HG03139 (cell line): ENCODE measurements around the gene USP10.

Experiments used
- ATAC-seq: cut with Tn5 transposase; IDR thresholded peaks from one replicate; pipeline ENCODE4 v1.9.1; 2021; ENCODE audit not compliant: unreplicated experiment

Gene USP10

GRCh38 chr16:84768808-84769197, 69.0 kb downstream of the USP10 start:
- ATAC-seq: no peak

GRCh38 chr16:84769416-84769815, 69.6 kb downstream of the USP10 start:
- ATAC-seq: no peak

- no peak for ATAC-seq
Observed at GRCh38 chr16:84773312-84773711, 73.5 kb downstream of the USP10 start.

- no peak for ATAC-seq
Observed at GRCh38 chr16:84774810-84775209, 75.0 kb downstream of the USP10 start.

- no peak for ATAC-seq
Observed at GRCh38 chr16:84775262-84775810, 75.5 kb downstream of the USP10 start.

GRCh38 chr16:84777435-84777834, 77.6 kb downstream of the USP10 start:
- no peak for ATAC-seq

- no peak for ATAC-seq
Observed at GRCh38 chr16:84778720-84779119, 78.9 kb downstream of the USP10 start.

- no peak for ATAC-seq
Observed at GRCh38 chr16:84780063-84780462, 80.3 kb downstream of the USP10 start.

GRCh38 chr16:84780544-84781376, 81.0 kb downstream of the USP10 start:
- no peak for ATAC-seq

GRCh38 chr16:84782846-84783245, 83.0 kb downstream of the USP10 start:
- no peak for ATAC-seq

GRCh38 chr16:84785843-84786581, 86.2 kb downstream of the USP10 start:
- ATAC-seq: no peak

- ATAC-seq: no peak
Observed at GRCh38 chr16:84786605-84787262, 86.9 kb downstream of the USP10 start.

- ATAC-seq: no peak
Observed at GRCh38 chr16:84787263-84787622, 87.4 kb downstream of the USP10 start.

GRCh38 chr16:84788920-84789391, 89.2 kb downstream of the USP10 start:
- ATAC-seq: no peak

- ATAC-seq: no peak
Observed at GRCh38 chr16:84789431-84789830, 89.6 kb downstream of the USP10 start.

GRCh38 chr16:84790301-84790700, 90.5 kb downstream of the USP10 start:
- no peak for ATAC-seq

- ATAC-seq: no peak
Observed at GRCh38 chr16:84791088-84791487, 91.3 kb downstream of the USP10 start.

GRCh38 chr16:84791501-84791900, 91.7 kb downstream of the USP10 start:
- ATAC-seq: no peak

- no peak for ATAC-seq
Observed at GRCh38 chr16:84794186-84794585, 94.4 kb downstream of the USP10 start.

- no peak for ATAC-seq
Observed at GRCh38 chr16:84794626-84795025, 94.8 kb downstream of the USP10 start.

GRCh38 chr16:84795329-84796053, 95.7 kb downstream of the USP10 start:
- ATAC-seq: no peak
